SU-DHL-6 (cell line): ENCODE results near the gene RFC2.

Experiments
- EZH2phosphoT487 ChIP-seq: fragments of 200-600 bp; sonication (generic), shearing (Covaris generic); conservative IDR thresholded peaks from 2 replicates; pipeline ENCODE4 v1.6.1; 2018; ENCODE audit warnings: mild to moderate bottlenecking, antibody characterized with exemption, low read length, moderate library complexity, mixed read lengths
- TF ChIP-seq, protein P1 (sequence below): fragments of 200-600 bp; sonication (generic); IDR thresholded peaks from one replicate; pipeline ENCODE4 v1.5.1; 2017; ENCODE audit warnings: antibody characterized with exemption, mild to moderate bottlenecking, low read length, moderate library complexity; ENCODE audit not compliant: insufficient read depth, poor library complexity, severe bottlenecking

DNA sequence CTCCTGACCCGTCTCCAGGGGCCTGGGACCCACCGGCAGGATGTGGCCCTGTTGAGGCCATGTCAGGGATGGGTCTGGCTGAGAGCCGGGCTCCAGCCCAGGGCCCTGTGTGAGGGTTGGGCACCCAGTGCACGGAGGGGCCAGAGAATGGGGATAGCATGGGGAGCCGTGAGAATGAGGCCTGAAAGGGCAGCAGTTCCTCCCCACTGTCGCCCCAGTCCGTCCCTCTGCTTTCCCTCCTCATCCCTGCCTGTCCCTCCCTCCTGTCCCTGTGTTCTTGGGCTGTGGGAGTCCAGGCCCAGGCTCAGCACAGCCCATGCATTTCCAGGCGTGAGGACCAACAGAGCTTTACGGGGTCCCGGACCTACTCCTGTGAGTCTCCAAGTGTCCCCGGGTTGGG lies 34.8 kb downstream of the RFC2 start:
- TF ChIP-seq, protein P1, sequence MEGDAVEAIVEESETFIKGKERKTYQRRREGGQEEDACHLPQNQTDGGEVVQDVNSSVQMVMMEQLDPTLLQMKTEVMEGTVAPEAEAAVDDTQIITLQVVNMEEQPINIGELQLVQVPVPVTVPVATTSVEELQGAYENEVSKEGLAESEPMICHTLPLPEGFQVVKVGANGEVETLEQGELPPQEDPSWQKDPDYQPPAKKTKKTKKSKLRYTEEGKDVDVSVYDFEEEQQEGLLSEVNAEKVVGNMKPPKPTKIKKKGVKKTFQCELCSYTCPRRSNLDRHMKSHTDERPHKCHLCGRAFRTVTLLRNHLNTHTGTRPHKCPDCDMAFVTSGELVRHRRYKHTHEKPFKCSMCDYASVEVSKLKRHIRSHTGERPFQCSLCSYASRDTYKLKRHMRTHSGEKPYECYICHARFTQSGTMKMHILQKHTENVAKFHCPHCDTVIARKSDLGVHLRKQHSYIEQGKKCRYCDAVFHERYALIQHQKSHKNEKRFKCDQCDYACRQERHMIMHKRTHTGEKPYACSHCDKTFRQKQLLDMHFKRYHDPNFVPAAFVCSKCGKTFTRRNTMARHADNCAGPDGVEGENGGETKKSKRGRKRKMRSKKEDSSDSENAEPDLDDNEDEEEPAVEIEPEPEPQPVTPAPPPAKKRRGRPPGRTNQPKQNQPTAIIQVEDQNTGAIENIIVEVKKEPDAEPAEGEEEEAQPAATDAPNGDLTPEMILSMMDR: no peak
- TF ChIP-seq EZH2phosphoT487: no peak
